ENCODE results near the gene LITAF. TPM values are rescaled to one million over a fixed set of nuclear protein-coding genes. Genes with fewer than 3 reads are reported as not detected.

The LITAF gene
- total RNA-seq, 6 donors from 2014 or later, result 65.8 to 281 (median 113) TPM

DNA sequence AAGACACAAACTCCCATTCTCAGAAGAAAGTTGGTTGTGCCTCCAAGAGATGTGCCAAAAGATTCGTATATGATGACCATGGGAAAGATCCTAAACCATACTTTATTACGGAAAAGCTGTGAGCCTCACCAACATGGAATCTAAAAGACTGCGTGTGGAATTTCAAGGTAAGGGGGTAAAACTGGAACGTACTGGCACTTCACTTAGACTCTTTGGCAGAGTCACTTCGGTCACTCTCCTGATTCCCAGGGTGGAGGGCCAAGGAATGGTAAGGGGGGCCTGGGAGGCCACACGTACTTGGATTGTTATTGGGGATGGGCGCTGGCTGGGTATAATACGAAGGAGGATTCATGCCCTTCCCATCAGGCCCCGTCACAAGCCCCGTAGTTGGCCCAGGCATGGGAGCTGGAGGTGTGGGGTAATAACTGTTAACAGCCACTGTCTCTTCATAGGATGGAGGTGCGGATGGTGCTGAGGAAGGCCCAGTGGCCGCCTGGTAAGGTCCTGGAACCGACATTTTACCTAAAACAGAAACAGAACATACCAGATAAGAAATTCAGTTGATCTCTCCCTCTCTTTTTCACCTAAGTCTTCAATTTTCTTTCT is 30.4 kb downstream of the LITAF start:
- peaks cover 0 to 3% (median 0%) of the 10 kb centered on the region in 4 donors for H3K9me3 ChIP-seq
- ATAC-seq (ENCODE audit: low FRiP score in 2 of 2) (no peak), DNase-seq (no peak)
- H3K4me1 ChIP-seq, result peaks cover 6 to 36% (median 20%) of the 10 kb centered on the region in 4 donors
- H3K27ac ChIP-seq, result no peak overlapping the region
- H3K36me3 ChIP-seq, result peaks cover 8 to 53% (median 38%) of the 10 kb centered on the region in 4 donors
- no peak overlapping the region for H3K4me3 ChIP-seq
- 93 to 97% methylated on average over 13 of the region's 13 CpGs for WGBS, 2 donors
- no peak for TF ChIP-seq CTCF (IDR thresholded peaks at IDR 0.05)
- TF ChIP-seq EP300 (IDR thresholded peaks at IDR 0.05), result no peak
- H3K27me3 ChIP-seq, result no peaks in the 10 kb centered on the region

DNA sequence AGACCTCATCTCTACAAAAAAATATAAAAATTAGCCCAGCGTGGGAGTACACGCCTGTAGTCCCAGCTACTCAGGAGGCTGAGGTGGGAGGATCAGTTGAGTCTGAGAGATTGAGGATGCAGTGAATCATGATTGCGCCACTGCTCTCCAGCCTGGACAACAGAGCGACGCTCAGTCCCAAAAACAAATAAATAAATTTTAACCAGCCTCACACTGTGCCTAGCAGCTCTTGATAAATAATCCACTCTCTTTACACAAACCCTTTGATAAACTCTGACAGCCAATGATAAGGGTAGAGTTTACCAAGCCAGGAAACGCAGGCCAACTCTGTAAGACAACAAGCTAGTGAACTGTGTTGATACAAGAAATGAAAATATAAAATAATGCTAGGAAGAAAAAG is 32.7 kb downstream of the LITAF start:
- H3K4me1 ChIP-seq, result peaks cover 6 to 26% (median 21%) of the 10 kb centered on the region in 4 donors
- no peaks in the 10 kb centered on the region for H3K27me3 ChIP-seq
- WGBS, 2 donors, result 82 to 88% methylated on average over 6 of the region's 6 CpGs
- peaks cover 0 to 3% (median 0%) of the 10 kb centered on the region in 4 donors for H3K9me3 ChIP-seq
- peaks cover 13 to 69% (median 54%) of the 10 kb centered on the region in 4 donors for H3K36me3 ChIP-seq
- no peak overlapping the region for H3K4me3 ChIP-seq
- no peak for DNase-seq
- no peak for ATAC-seq (ENCODE audit: low FRiP score in 2 of 2)
- TF ChIP-seq EP300 (IDR thresholded peaks at IDR 0.05) (no peak), CTCF (IDR thresholded peaks at IDR 0.05) (no peak), POLR2AphosphoS5 (IDR thresholded peaks at IDR 0.05) (no peak), POLR2A (IDR thresholded peaks at IDR 0.05) (no peak)
- H3K27ac ChIP-seq, result no peak overlapping the region

DNA sequence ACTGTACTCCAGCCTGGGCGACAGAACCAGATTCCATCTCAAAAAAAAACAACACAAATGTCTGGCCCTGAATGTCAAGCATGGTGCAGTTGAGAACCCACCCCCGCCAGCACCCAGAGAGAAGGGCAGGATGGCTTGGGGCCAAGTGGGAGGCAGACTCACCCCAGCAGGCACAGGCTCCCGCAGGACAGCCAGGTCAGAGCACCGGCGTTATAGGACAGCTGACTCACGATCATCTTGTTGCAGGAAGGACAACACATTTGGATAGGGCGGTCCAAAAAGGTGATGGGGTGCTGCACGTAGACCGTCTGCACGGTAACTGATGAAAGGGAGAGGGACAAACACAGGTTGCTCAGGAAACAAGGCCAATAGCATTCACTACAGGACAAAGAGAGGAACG is 33.3 kb downstream of the LITAF start:
- Histone ChIP-seq H3K9me3 (peaks cover 0 to 3% (median 0%) of the 10 kb centered on the region in 4 donors), H3K27me3 (no peaks in the 10 kb centered on the region), H3K4me1 (peaks cover 6 to 26% (median 20%) of the 10 kb centered on the region in 4 donors), H3K27ac (no peak overlapping the region), H3K36me3 (peaks cover 18 to 76% (median 60%) of the 10 kb centered on the region in 4 donors), H3K4me3 (no peak overlapping the region)
- DNase-seq (no peak), ATAC-seq (ENCODE audit: low FRiP score in 2 of 2) (no peak)
- 92 to 97% methylated on average over 11 of the region's 11 CpGs for WGBS, 2 donors
- no peak for TF ChIP-seq POLR2A (IDR thresholded peaks at IDR 0.05)
- TF ChIP-seq POLR2AphosphoS5 (IDR thresholded peaks at IDR 0.05), result no peak
- no peak for TF ChIP-seq CTCF (IDR thresholded peaks at IDR 0.05)
- TF ChIP-seq EP300 (IDR thresholded peaks at IDR 0.05), result no peak

GRCh38 chr16:11552440-11552839 is 34.3 kb downstream of the LITAF start:
- peak overlapping the region in 2 of 4 donors; percentile 63 to 67 for H3K27ac ChIP-seq
- WGBS, 2 donors, result 59 to 80% methylated on average over 8 of the region's 8 CpGs
- no peak for DNase-seq
- ATAC-seq (ENCODE audit: low FRiP score in 2 of 2), result no peak
- H3K9me3 ChIP-seq, result peaks cover 0 to 3% (median 0%) of the 10 kb centered on the region in 4 donors
- no peaks in the 10 kb centered on the region for H3K27me3 ChIP-seq
- peaks cover 6 to 22% (median 13%) of the 10 kb centered on the region in 4 donors for H3K4me1 ChIP-seq
- TF ChIP-seq CTCF (IDR thresholded peaks at IDR 0.05), result no peak
- TF ChIP-seq POLR2AphosphoS5 (IDR thresholded peaks at IDR 0.05), result no peak
- no peak for TF ChIP-seq POLR2A (IDR thresholded peaks at IDR 0.05)
- TF ChIP-seq EP300 (IDR thresholded peaks at IDR 0.05), result no peak
- H3K4me3 ChIP-seq, result no peak overlapping the region
- peaks cover 18 to 86% (median 65%) of the 10 kb centered on the region in 4 donors for H3K36me3 ChIP-seq

- WGBS, 2 donors, result 36 to 45% methylated on average over 3 of the region's 3 CpGs
Measured at GRCh38 chr16:11551842-11552241, 34.9 kb downstream of the LITAF start.

More at GRCh38 chr16:11551842-11552241, 34.9 kb downstream of the LITAF start:
- TF ChIP-seq EP300 (IDR thresholded peaks at IDR 0.05) (no peak), CTCF (IDR thresholded peaks at IDR 0.05) (no peak), POLR2A (IDR thresholded peaks at IDR 0.05) (no peak), POLR2AphosphoS5 (IDR thresholded peaks at IDR 0.05) (no peak)
- H3K27ac ChIP-seq, result peak overlapping the region in 3 of 4 donors; percentile 7 to 67 (median 63)
- H3K4me1 ChIP-seq, result peaks cover 6 to 22% (median 12%) of the 10 kb centered on the region in 4 donors
- peaks cover 18 to 88% (median 67%) of the 10 kb centered on the region in 4 donors for H3K36me3 ChIP-seq
- peaks cover 0 to 3% (median 0%) of the 10 kb centered on the region in 4 donors for H3K9me3 ChIP-seq
- no peaks in the 10 kb centered on the region for H3K27me3 ChIP-seq
- no peak overlapping the region for H3K4me3 ChIP-seq
- DNase-seq (no peak), ATAC-seq (ENCODE audit: low FRiP score in 2 of 2) (peak in 1 of 2 donors; percentile 40)
